22Rv1 (cell line): ENCODE results near the gene AXL.

Experiments
- CTCF ChIP-seq: fragments of 450-650 bp; IDR thresholded peaks from 2 replicates; pipeline ENCODE4 v1.5.1; 2017; ENCODE audit warnings: mild to moderate bottlenecking
- ZFX ChIP-seq: fragments of 450-650 bp; IDR thresholded peaks from 2 replicates; pipeline ENCODE4 v1.6.1; 2017; ENCODE audit warnings: antibody characterized with exemption, borderline replicate concordance

- TF ChIP-seq CTCF (no peak), ZFX (no peak)
These were observed 80.7 kb downstream of the AXL start for GRCh38 chr19:41299755-41300089.
